GM23338 (cell line): ENCODE results near the gene MVB12B. TPM values are rescaled to one million over a fixed set of nuclear protein-coding genes. Genes with fewer than 3 reads are reported as not detected.

Experiments
- ATAC-seq: fragments of 200-7000 bp; cut with Tn5 transposase; 3 replicates; pipeline ENCODE4 v1.9.1; 2020
- DNase-seq: peaks from one replicate; pipeline ENCODE4 v3.0.0-alpha.2; 2015; ENCODE audit warnings: low spot score
- H2AFZ ChIP-seq: fragments of 200-600 bp; sonication (generic); 2 replicates; pipeline ENCODE4 v1.8.0; 2016; ENCODE audit warnings: antibody characterized with exemption, mild to moderate bottlenecking, moderate library complexity
- H3F3A ChIP-seq: fragments of 200-600 bp; sonication (generic); replicated peaks from 2 replicates; pipeline ENCODE4 v1.8.0; 2017; ENCODE audit warnings: antibody characterized with exemption, mixed run types, low read depth
- H3K27ac ChIP-seq: fragments of 200-600 bp; sonication (generic); 2 replicates; pipeline ENCODE4 v1.6.1; 2016; ENCODE audit warnings: low read depth
- H3K27me3 ChIP-seq: fragments of 200-600 bp; sonication (generic); 2 replicates; pipeline ENCODE4 v1.8.0; 2016; ENCODE audit warnings: mild to moderate bottlenecking, mixed run types, moderate library complexity; ENCODE audit not compliant: insufficient read depth
- H3K36me3 ChIP-seq: fragments of 200-600 bp; sonication (generic); 2 replicates; pipeline ENCODE4 v1.8.0; 2016; ENCODE audit warnings: mild to moderate bottlenecking; ENCODE audit not compliant: insufficient read depth
- H3K4me1 ChIP-seq: fragments of 200-600 bp; sonication (generic); 2 replicates; pipeline ENCODE4 v1.8.0; 2016; ENCODE audit warnings: mild to moderate bottlenecking, moderate library complexity; ENCODE audit not compliant: insufficient read depth
- H3K4me2 ChIP-seq: fragments of 200-600 bp; sonication (generic); 2 replicates; pipeline ENCODE4 v1.7.1; 2017; ENCODE audit warnings: mixed run types
- H3K4me3 ChIP-seq: fragments of 200-600 bp; sonication (generic); 2 replicates; pipeline ENCODE4 v1.6.1; 2016; ENCODE audit warnings: mixed run types
- H3K79me2 ChIP-seq: fragments of 200-600 bp; sonication (generic); replicated peaks from 2 replicates; pipeline ENCODE4 v1.8.0; 2017; ENCODE audit warnings: mild to moderate bottlenecking; ENCODE audit not compliant: insufficient read depth
- H3K9me2 ChIP-seq: fragments of 200-600 bp; sonication (generic); 2 replicates; pipeline ENCODE4 v1.8.0; 2017; ENCODE audit not compliant: insufficient read depth
- H4K20me1 ChIP-seq: fragments of 200-600 bp; sonication (generic); replicated peaks from 2 replicates; pipeline ENCODE4 v1.8.0; 2017; ENCODE audit warnings: mild to moderate bottlenecking; ENCODE audit not compliant: insufficient read depth
- H3K27ac Mint-ChIP-seq: 2 replicates; pipeline ENCODE4 v1.8.0; 2020; ENCODE audit warnings: inconsistent platforms, mild to moderate bottlenecking, moderate library complexity, mixed read lengths
- H3K27me3 Mint-ChIP-seq: 3 replicates; pipeline ENCODE4 v1.8.0; 2022; ENCODE audit warnings: low read depth, mild to moderate bottlenecking, moderate library complexity, mixed read lengths, inconsistent platforms; ENCODE audit not compliant: insufficient read depth, poor library complexity
- H3K36me3 Mint-ChIP-seq: 3 replicates; pipeline ENCODE4 v1.8.0; 2021; ENCODE audit warnings: low read depth, mild to moderate bottlenecking, inconsistent platforms, moderate library complexity, mixed read lengths
- H3K4me1 Mint-ChIP-seq: 3 replicates; pipeline ENCODE4 v1.8.0; 2020; ENCODE audit warnings: mild to moderate bottlenecking, inconsistent platforms, mixed read lengths
- H3K4me3 Mint-ChIP-seq: 3 replicates; pipeline ENCODE4 v1.8.0; 2021; ENCODE audit warnings: moderate library complexity, mild to moderate bottlenecking, inconsistent platforms, mixed read lengths
- H3K9me3 Mint-ChIP-seq: 3 replicates; pipeline ENCODE4 v1.8.0; 2020; ENCODE audit warnings: moderate library complexity, mild to moderate bottlenecking, inconsistent platforms, mixed read lengths
- CREB1 ChIP-seq: fragments of 250-450 bp; sonication (Bioruptor Pico); IDR thresholded peaks from 2 replicates; pipeline ENCODE4 v1.5.0; 2020; ENCODE audit warnings: low read depth, mild to moderate bottlenecking, moderate library complexity
- CTCF ChIP-seq, 2 experiments: fragments of 200-600 bp in 1 of 2; sonication (generic) in 1 of 2; conservative IDR thresholded peaks; 2 replicates each; pipeline versions ENCODE4 v1.5.1 to v1.6.1; 2016 to 2017; ENCODE audit warnings: antibody characterized with exemption in 2 of 2, low read depth in 2 of 2, mild to moderate bottlenecking in 2 of 2, moderate library complexity in 1 of 2
- EZH2 ChIP-seq: fragments of 200-600 bp; sonication (generic); IDR thresholded peaks from one replicate; pipeline ENCODE4 v1.8.0; 2017; ENCODE audit warnings: antibody characterized with exemption, mild to moderate bottlenecking, low read depth; ENCODE audit not compliant: unreplicated experiment
- EZH2phosphoT487 ChIP-seq: fragments of 200-600 bp; sonication (generic); IDR thresholded peaks from one replicate; pipeline ENCODE4 v1.8.1; 2018; ENCODE audit warnings: antibody characterized with exemption; ENCODE audit not compliant: unreplicated experiment
- JUNB ChIP-seq: IDR thresholded peaks from one replicate; pipeline ENCODE4 v1.6.1; 2016; ENCODE audit warnings: antibody characterized with exemption; ENCODE audit not compliant: unreplicated experiment
- NANOG ChIP-seq: IDR thresholded peaks from 2 replicates; pipeline ENCODE4 v1.6.1; 2016; ENCODE audit warnings: antibody characterized with exemption, borderline replicate concordance
- POLR2AphosphoS5 ChIP-seq: IDR thresholded peaks from 2 replicates; pipeline ENCODE4 v1.6.1; 2016; ENCODE audit warnings: antibody characterized with exemption, low read depth
- REST ChIP-seq: IDR thresholded peaks from one replicate; pipeline ENCODE4 v1.6.1; 2018; ENCODE audit warnings: antibody characterized with exemption; ENCODE audit not compliant: unreplicated experiment
- STAT1 ChIP-seq: IDR thresholded peaks from one replicate; pipeline ENCODE4 v1.6.1; 2016; ENCODE audit warnings: antibody characterized with exemption; ENCODE audit not compliant: unreplicated experiment
- ZNF114 ChIP-seq: fragments of 250-450 bp; sonication (Bioruptor Pico); IDR thresholded peaks from 2 replicates; pipeline ENCODE4 v1.5.0; 2020; ENCODE audit warnings: mild to moderate bottlenecking, moderate library complexity
- ZNF331 ChIP-seq: fragments of 250-450 bp; sonication (Bioruptor Pico); IDR thresholded peaks from 2 replicates; pipeline ENCODE4 v1.5.0; 2020; ENCODE audit warnings: low read depth, mild to moderate bottlenecking, moderate library complexity
- ZNF462 ChIP-seq: fragments of 250-450 bp; sonication (Bioruptor Pico); IDR thresholded peaks from 2 replicates; pipeline ENCODE4 v1.5.0; 2020; ENCODE audit warnings: mild to moderate bottlenecking, moderate library complexity
- polyA plus RNA-seq: library from polyadenylated mRNA; unstranded; fragments of >200 nt; fragmentation: Nextera tagmentation; extraction: Ambion mirVana; gene quantifications from 2 replicates; pipeline ENCODE4 v1.2.1, GENCODE V29; 2016
- total RNA-seq: library from RNA; depleted of rRNA; stranded (reverse); fragments of >200 nt; shearing (Covaris generic); gene quantifications from 2 replicates; pipeline ENCODE4 v1.2.3, GENCODE V29; 2014
- TF ChIP-seq, protein P1 (sequence below): IDR thresholded peaks from 2 replicates; pipeline ENCODE4 v1.6.1; 2016; ENCODE audit warnings: antibody characterized with exemption

MVB12B gene
- total and polyA plus RNA-seq, 2 experiments from 2014 or later: 1.9 to 6.6 TPM

GRCh38 chr9:126342621-126343031 is 16.0 kb downstream of the MVB12B start:
- no peak overlapping the region for H3K4me2 ChIP-seq
- peaks cover 5% of the 10 kb centered on the region for H3K27me3 Mint-ChIP-seq
- H4K20me1 ChIP-seq: no peaks in the 10 kb centered on the region
- H3K27ac Mint-ChIP-seq: no peak overlapping the region
- ATAC-seq (no peak), DNase-seq (no peak)
- H2AFZ ChIP-seq: no peak overlapping the region
- peaks cover 46% of the 10 kb centered on the region for H3K4me1 Mint-ChIP-seq
- H3K36me3 ChIP-seq: no peaks in the 10 kb centered on the region
- no peak overlapping the region for H3K27ac ChIP-seq
- no peaks in the 10 kb centered on the region for H3K36me3 Mint-ChIP-seq
- peaks cover 12% of the 10 kb centered on the region for H3K9me2 ChIP-seq
- TF ChIP-seq CTCF (conservative IDR thresholded peaks at IDR 0.05; ENCODE audit: low read depth in 2 of 2) (no peak), EZH2phosphoT487 (no peak), ZNF114 (CRISPR knock-in tag) (no peak), STAT1 (no peak), CREB1 (no peak), ZNF462 (CRISPR knock-in tag) (no peak), EZH2 (no peak), REST (no peak), JUNB (no peak), NANOG (no peak), ZNF331 (CRISPR knock-in tag) (no peak), POLR2AphosphoS5 (no peak)
- TF ChIP-seq, protein P1, sequence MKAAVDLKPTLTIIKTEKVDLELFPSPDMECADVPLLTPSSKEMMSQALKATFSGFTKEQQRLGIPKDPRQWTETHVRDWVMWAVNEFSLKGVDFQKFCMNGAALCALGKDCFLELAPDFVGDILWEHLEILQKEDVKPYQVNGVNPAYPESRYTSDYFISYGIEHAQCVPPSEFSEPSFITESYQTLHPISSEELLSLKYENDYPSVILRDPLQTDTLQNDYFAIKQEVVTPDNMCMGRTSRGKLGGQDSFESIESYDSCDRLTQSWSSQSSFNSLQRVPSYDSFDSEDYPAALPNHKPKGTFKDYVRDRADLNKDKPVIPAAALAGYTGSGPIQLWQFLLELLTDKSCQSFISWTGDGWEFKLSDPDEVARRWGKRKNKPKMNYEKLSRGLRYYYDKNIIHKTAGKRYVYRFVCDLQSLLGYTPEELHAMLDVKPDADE: no peak
- no peaks in the 10 kb centered on the region for H3K79me2 ChIP-seq
- no peak overlapping the region for H3K4me3 Mint-ChIP-seq
- H3K4me1 ChIP-seq: peaks cover 23% of the 10 kb centered on the region
- no peaks in the 10 kb centered on the region for H3F3A ChIP-seq
- H3K4me3 ChIP-seq: no peak overlapping the region
- H3K27me3 ChIP-seq: no peaks in the 10 kb centered on the region
- no peaks in the 10 kb centered on the region for H3K9me3 Mint-ChIP-seq
